BE2C (cell line): ENCODE results near the gene IMPACT.

ENCODE experiments used
- DNase-seq: peaks from one replicate; pipeline ENCODE4 v3.0.0-alpha.2; 2020
- H3K27me3 ChIP-seq: fragments of 250-450 bp; sonication (Bioruptor Pico); 2 replicates; pipeline ENCODE4 v1.5.1; 2020; ENCODE audit warnings: mild to moderate bottlenecking
- H3K36me3 ChIP-seq: fragments of 250-450 bp; sonication (Bioruptor Pico); 2 replicates; pipeline ENCODE4 v1.5.1; 2020; ENCODE audit warnings: mild to moderate bottlenecking
- H3K4me1 ChIP-seq: fragments of 250-450 bp; sonication (Bioruptor Pico); 2 replicates; pipeline ENCODE4 v1.5.1; 2020
- H3K4me3 ChIP-seq: 2 replicates; pipeline ENCODE4 v1.5.1; 2011; ENCODE audit warnings: low read depth, low read length
- H3K9me3 ChIP-seq: fragments of 250-450 bp; sonication (Bioruptor Pico); 2 replicates; pipeline ENCODE4 v1.5.1; 2020
- TF ChIP-seq, protein P1 (sequence below): IDR thresholded peaks from 2 replicates; pipeline ENCODE4 v1.5.1; 2012; ENCODE audit warnings: mild to moderate bottlenecking, low read depth, low read length

IMPACT gene

GRCh38 chr18:24413148-24413547 is 13.3 kb upstream of the IMPACT start:
- peak; percentile 8 for DNase-seq
- H3K4me1 ChIP-seq: no peaks in the 10 kb centered on the region
- TF ChIP-seq, protein P1, sequence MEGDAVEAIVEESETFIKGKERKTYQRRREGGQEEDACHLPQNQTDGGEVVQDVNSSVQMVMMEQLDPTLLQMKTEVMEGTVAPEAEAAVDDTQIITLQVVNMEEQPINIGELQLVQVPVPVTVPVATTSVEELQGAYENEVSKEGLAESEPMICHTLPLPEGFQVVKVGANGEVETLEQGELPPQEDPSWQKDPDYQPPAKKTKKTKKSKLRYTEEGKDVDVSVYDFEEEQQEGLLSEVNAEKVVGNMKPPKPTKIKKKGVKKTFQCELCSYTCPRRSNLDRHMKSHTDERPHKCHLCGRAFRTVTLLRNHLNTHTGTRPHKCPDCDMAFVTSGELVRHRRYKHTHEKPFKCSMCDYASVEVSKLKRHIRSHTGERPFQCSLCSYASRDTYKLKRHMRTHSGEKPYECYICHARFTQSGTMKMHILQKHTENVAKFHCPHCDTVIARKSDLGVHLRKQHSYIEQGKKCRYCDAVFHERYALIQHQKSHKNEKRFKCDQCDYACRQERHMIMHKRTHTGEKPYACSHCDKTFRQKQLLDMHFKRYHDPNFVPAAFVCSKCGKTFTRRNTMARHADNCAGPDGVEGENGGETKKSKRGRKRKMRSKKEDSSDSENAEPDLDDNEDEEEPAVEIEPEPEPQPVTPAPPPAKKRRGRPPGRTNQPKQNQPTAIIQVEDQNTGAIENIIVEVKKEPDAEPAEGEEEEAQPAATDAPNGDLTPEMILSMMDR: peak; percentile 43

GRCh38 chr18:24414349-24415003 is 12.0 kb upstream of the IMPACT start:
- Histone ChIP-seq H3K9me3 (no peaks in the 10 kb centered on the region), H3K36me3 (no peaks in the 10 kb centered on the region), H3K4me3 (no peak overlapping the region), H3K4me1 (no peaks in the 10 kb centered on the region), H3K27me3 (no peaks in the 10 kb centered on the region)
- TF ChIP-seq, protein P1: no peak
- DNase-seq: no peak

More at GRCh38 chr18:24413148-24413547, 13.3 kb upstream of the IMPACT start:
- H3K4me3 ChIP-seq: no peak overlapping the region
- no peaks in the 10 kb centered on the region for H3K9me3 ChIP-seq
- no peaks in the 10 kb centered on the region for H3K36me3 ChIP-seq
- H3K27me3 ChIP-seq: no peaks in the 10 kb centered on the region

DNA sequence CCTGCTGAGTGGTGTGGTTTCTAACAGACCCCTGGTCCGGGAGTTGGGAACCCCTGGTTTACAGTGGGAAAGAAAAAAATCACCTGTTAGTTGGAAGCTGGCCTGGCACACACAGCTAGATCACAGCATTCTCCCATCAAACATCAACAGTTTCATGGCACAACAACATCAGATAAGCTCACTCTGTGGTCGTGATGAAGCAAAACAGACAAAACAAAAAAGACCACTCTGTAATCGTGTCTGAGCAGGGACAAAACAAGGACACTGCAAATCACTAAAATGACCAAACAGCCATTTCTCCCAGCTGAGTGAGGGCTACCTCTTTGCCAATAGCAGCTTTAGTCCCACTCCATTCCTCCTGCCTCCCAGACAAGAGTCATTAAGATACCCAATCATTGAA is 9.0 kb upstream of the IMPACT start:
- TF ChIP-seq, protein P1: no peak
- no peak for DNase-seq

DNA sequence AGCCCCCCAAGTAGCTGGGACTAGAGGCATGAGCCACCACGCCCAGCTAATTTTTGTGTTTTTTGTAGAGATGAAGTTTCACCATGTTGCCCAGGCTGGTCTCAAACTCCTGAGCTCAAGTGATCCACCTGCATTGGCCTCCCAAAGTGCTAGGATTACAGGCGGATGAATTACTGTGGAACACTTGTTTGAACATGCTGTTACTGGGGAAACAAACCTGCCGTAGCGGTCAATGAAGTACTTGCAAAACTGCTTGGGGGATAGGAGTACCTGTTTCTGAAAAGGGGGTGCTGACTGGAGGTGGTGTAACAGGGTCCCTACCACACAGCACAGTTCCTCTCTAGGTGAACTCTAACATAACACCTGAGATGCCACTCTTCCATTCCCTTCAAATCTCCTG is 5.9 kb upstream of the IMPACT start:
- TF ChIP-seq, protein P1: no peak
- Histone ChIP-seq H3K36me3 (no peaks in the 10 kb centered on the region), H3K4me3 (no peak overlapping the region), H3K4me1 (no peaks in the 10 kb centered on the region), H3K9me3 (no peaks in the 10 kb centered on the region), H3K27me3 (no peaks in the 10 kb centered on the region)
- DNase-seq: no peak

More for the DNA sequence above, 9.0 kb upstream of the IMPACT start:
- Histone ChIP-seq H3K27me3 (no peaks in the 10 kb centered on the region), H3K4me3 (no peak overlapping the region), H3K9me3 (no peaks in the 10 kb centered on the region), H3K36me3 (no peaks in the 10 kb centered on the region), H3K4me1 (no peaks in the 10 kb centered on the region)

GRCh38 chr18:24421831-24422230 is 4.6 kb upstream of the IMPACT start:
- TF ChIP-seq, protein P1: no peak
- Histone ChIP-seq H3K4me1 (no peaks in the 10 kb centered on the region), H3K27me3 (no peaks in the 10 kb centered on the region), H3K36me3 (no peaks in the 10 kb centered on the region), H3K9me3 (no peaks in the 10 kb centered on the region), H3K4me3 (no peak overlapping the region)
- no peak for DNase-seq

DNA sequence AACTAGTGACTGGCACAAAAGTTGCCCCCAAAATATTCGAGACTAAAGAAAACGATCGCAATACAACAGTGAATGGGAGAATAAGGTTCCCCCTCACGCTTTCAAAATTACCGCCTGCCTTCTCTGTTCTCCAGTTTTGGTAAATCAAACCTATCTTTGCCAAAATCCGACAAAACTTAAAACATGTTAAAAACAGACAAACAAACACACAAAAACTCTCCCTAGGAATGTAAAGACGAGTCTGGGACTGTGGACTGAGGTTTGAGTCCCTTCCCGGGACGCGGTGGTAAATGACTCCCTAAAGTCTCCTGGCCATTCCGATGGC is 435 bp upstream of the IMPACT start:
- TF ChIP-seq, protein P1: no peak
- H3K36me3 ChIP-seq: no peaks in the 10 kb centered on the region
- H3K4me1 ChIP-seq: no peaks in the 10 kb centered on the region
- H3K27me3 ChIP-seq: no peaks in the 10 kb centered on the region
- H3K4me3 ChIP-seq: peak overlapping the region; percentile 68
- no peaks in the 10 kb centered on the region for H3K9me3 ChIP-seq
- no peak for DNase-seq
